NCI-H1436 treated with DMSO at 0.1 percent for 48 hours (cell line): Measurements from ENCODE around the gene BCL7B.
"Not testable (repeated sequence)": the region's sequence is repeated elsewhere in the genome, so short reads cannot be mapped to it uniquely, and the experiment has no call there.

Experiments
- DNase-seq: peaks from one replicate; lab custom pipeline; 2025; lab: John Stamatoyannopoulos, UW

BCL7B gene

GRCh38 chr7:73496626-73497025, 60.9 kb downstream of the BCL7B start:
- DNase-seq: no peak

GRCh38 chr7:73495507-73495906, 62.0 kb downstream of the BCL7B start:
- not testable (repeated sequence) for DNase-seq

DNA sequence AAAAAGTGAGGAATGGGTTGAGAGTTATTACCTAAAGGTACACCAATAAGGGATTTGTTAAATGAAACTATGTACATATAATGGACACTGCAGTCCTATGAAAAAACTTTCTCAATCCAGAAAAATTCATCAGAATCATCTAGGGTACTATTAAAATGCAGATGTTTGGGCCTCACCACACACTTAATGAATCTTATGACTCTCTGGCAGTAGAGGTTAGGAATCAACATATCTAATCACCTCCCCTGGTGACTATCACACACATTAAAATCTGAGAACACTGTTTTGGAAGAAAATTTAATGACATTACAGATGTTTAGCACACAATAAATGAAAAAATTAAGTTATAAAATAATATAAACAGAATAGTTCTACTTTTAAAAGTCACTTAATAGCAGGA, 67.5 kb downstream of the BCL7B start:
- DNase-seq: no peak

- DNase-seq: no peak
Measured at GRCh38 chr7:73487486-73487885, 70.0 kb downstream of the BCL7B start.
